ENCODE results near the gene CASK. TPM values are rescaled to one million over a fixed set of nuclear protein-coding genes. Genes with fewer than 3 reads are reported as not detected.
"Not testable (repeated sequence)": the region's sequence is repeated elsewhere in the genome, so short reads cannot be mapped to it uniquely, and the experiment has no call there.

The CASK gene
- total and polyA plus RNA-seq, 4 experiments from 2014 or later, result 3.8 to 116 (median 68.6) TPM

GRCh38 chrX:41607264-41607832 lies 316.0 kb downstream of the CASK start:
- no peaks in the 10 kb centered on the region for H3K4me1 Mint-ChIP-seq
- CTCF ChIA-PET (ENCODE audit: partially characterized antibody), result no interaction called here
- no peaks in the 10 kb centered on the region for H3K27me3 Mint-ChIP-seq
- no peak for DNase-seq
- Histone ChIP-seq H3K27me3 (ENCODE audit: insufficient read depth, low read length) (no peaks in the 10 kb centered on the region), H3K27ac (ENCODE audit: low read depth, low read length) (no peak overlapping the region), H3K36me3 (ENCODE audit: insufficient read depth, low read length) (peaks cover 4% of the 10 kb centered on the region), H3K9me3 (ENCODE audit: control insufficient read depth in 1 of 2, low read length in 2 of 2) (no peaks in the 10 kb centered on the region), H3K4me3 (ENCODE audit: low read length in 2 of 2) (no peak overlapping the region), H3K4me1 (ENCODE audit: insufficient read depth, low read length) (no peaks in the 10 kb centered on the region)
- intact Hi-C loops (cut with micrococcal nuclease), result no loop called here
- no peak overlapping the region for H3K27ac Mint-ChIP-seq
- H3K36me3 Mint-ChIP-seq, result peaks cover 14 to 23% of the 10 kb centered on the region in 2 donors
- no peak overlapping the region for H3K4me3 Mint-ChIP-seq
- H3K9me3 Mint-ChIP-seq, result no peaks in the 10 kb centered on the region
- POLR2A ChIA-PET (ENCODE audit: partially characterized antibody), result no interaction called here

- H3K9me3 Mint-ChIP-seq; DNase-seq; H3K27me3 Mint-ChIP-seq; intact Hi-C loops (cut with micrococcal nuclease); H3K4me1 Mint-ChIP-seq; H3K4me3 ChIP-seq (ENCODE audit: low read length in 2 of 2); H3K4me3 Mint-ChIP-seq; H3K27ac Mint-ChIP-seq; H3K27ac ChIP-seq (ENCODE audit: low read depth, low read length); H3K36me3 ChIP-seq (ENCODE audit: insufficient read depth, low read length); H3K9me3 ChIP-seq (ENCODE audit: control insufficient read depth in 1 of 2, low read length in 2 of 2); H3K27me3 ChIP-seq (ENCODE audit: insufficient read depth, low read length); H3K4me1 ChIP-seq (ENCODE audit: insufficient read depth, low read length); CTCF ChIA-PET (ENCODE audit: partially characterized antibody); POLR2A ChIA-PET (ENCODE audit: partially characterized antibody): not testable (repeated sequence)
- peaks cover 15 to 23% of the 10 kb centered on the region in 2 donors for H3K36me3 Mint-ChIP-seq
Observed at GRCh38 chrX:41606057-41606456, 317.3 kb downstream of the CASK start.

GRCh38 chrX:41604766-41605543 lies 318.4 kb downstream of the CASK start:
- CTCF ChIA-PET (ENCODE audit: partially characterized antibody), result no interaction called here
- Mint-ChIP-seq H3K9me3 (peaks cover 0 to 2% (median 0%) of the 10 kb centered on the region in 8 donors), H3K27ac (no peak overlapping the region), H3K4me3 (no peak overlapping the region), H3K36me3 (peaks cover 7 to 18% of the 10 kb centered on the region in 2 donors), H3K27me3 (no peaks in the 10 kb centered on the region), H3K4me1 (peaks cover 0 to 2% (median 0%) of the 10 kb centered on the region in 4 donors)
- Histone ChIP-seq H3K4me1 (ENCODE audit: insufficient read depth, low read length) (no peaks in the 10 kb centered on the region), H3K36me3 (ENCODE audit: insufficient read depth, low read length) (peaks cover 1% of the 10 kb centered on the region), H3K4me3 (ENCODE audit: low read length in 2 of 2) (no peak overlapping the region), H3K27ac (ENCODE audit: low read depth, low read length) (no peak overlapping the region), H3K9me3 (ENCODE audit: control insufficient read depth in 1 of 2, low read length in 2 of 2) (no peaks in the 10 kb centered on the region), H3K27me3 (ENCODE audit: insufficient read depth, low read length) (no peaks in the 10 kb centered on the region)
- POLR2A ChIA-PET (ENCODE audit: partially characterized antibody), result no interaction called here
- intact Hi-C loops (cut with micrococcal nuclease), result no loop called here
- no peak for DNase-seq

- H3K27me3 Mint-ChIP-seq, result no peaks in the 10 kb centered on the region
- Histone ChIP-seq H3K4me3 (ENCODE audit: low read length in 2 of 2) (no peak overlapping the region), H3K36me3 (ENCODE audit: insufficient read depth, low read length) (no peaks in the 10 kb centered on the region), H3K4me1 (ENCODE audit: insufficient read depth, low read length) (no peaks in the 10 kb centered on the region), H3K27ac (ENCODE audit: low read depth, low read length) (no peak overlapping the region), H3K9me3 (ENCODE audit: control insufficient read depth in 1 of 2, low read length in 2 of 2) (no peaks in the 10 kb centered on the region), H3K27me3 (ENCODE audit: insufficient read depth, low read length) (no peaks in the 10 kb centered on the region)
- DNase-seq, result no peak
- peaks cover 0 to 2% (median 0%) of the 10 kb centered on the region in 4 donors for H3K4me1 Mint-ChIP-seq
- POLR2A ChIA-PET (ENCODE audit: partially characterized antibody), result no interaction called here
- no peak overlapping the region for H3K4me3 Mint-ChIP-seq
- peaks cover 0 to 2% (median 0%) of the 10 kb centered on the region in 8 donors for H3K9me3 Mint-ChIP-seq
- CTCF ChIA-PET (ENCODE audit: partially characterized antibody), result no interaction called here
- intact Hi-C loops (cut with micrococcal nuclease), result no loop called here
- H3K36me3 Mint-ChIP-seq, result peaks cover 3 to 15% of the 10 kb centered on the region in 2 donors
- no peak overlapping the region for H3K27ac Mint-ChIP-seq
Observed at GRCh38 chrX:41604177-41604576, 319.2 kb downstream of the CASK start.

- Histone ChIP-seq H3K4me3 (ENCODE audit: low read length in 2 of 2) (no peak overlapping the region), H3K4me1 (ENCODE audit: insufficient read depth, low read length) (no peaks in the 10 kb centered on the region), H3K36me3 (ENCODE audit: insufficient read depth, low read length) (no peaks in the 10 kb centered on the region), H3K27me3 (ENCODE audit: insufficient read depth, low read length) (no peaks in the 10 kb centered on the region), H3K27ac (ENCODE audit: low read depth, low read length) (no peak overlapping the region), H3K9me3 (ENCODE audit: control insufficient read depth in 1 of 2, low read length in 2 of 2) (no peaks in the 10 kb centered on the region)
- no peak overlapping the region for H3K4me3 Mint-ChIP-seq
- H3K27me3 Mint-ChIP-seq, result no peaks in the 10 kb centered on the region
- H3K36me3 Mint-ChIP-seq, result peaks cover 3 to 13% of the 10 kb centered on the region in 2 donors
- no peak overlapping the region for H3K27ac Mint-ChIP-seq
- ChIA-PET CTCF (ENCODE audit: partially characterized antibody) (no interaction called here), POLR2A (ENCODE audit: partially characterized antibody) (no interaction called here)
- no peak for DNase-seq
- intact Hi-C loops (cut with micrococcal nuclease), result no loop called here
- H3K4me1 Mint-ChIP-seq, result peaks cover 0 to 2% (median 0%) of the 10 kb centered on the region in 4 donors
- peaks cover 0 to 2% (median 0%) of the 10 kb centered on the region in 8 donors for H3K9me3 Mint-ChIP-seq
Observed at GRCh38 chrX:41603596-41603995, 319.8 kb downstream of the CASK start.

- Mint-ChIP-seq H3K36me3 (peaks cover 3 to 9% of the 10 kb centered on the region in 2 donors), H3K27ac (no peak overlapping the region), H3K4me1 (peaks cover 0 to 4% (median 1%) of the 10 kb centered on the region in 4 donors), H3K9me3 (peaks cover 0 to 2% (median 0%) of the 10 kb centered on the region in 8 donors), H3K4me3 (no peak overlapping the region), H3K27me3 (no peaks in the 10 kb centered on the region)
- CTCF ChIA-PET (ENCODE audit: partially characterized antibody), result no interaction called here
- POLR2A ChIA-PET (ENCODE audit: partially characterized antibody), result no interaction called here
- Histone ChIP-seq H3K27ac (ENCODE audit: low read depth, low read length) (no peak overlapping the region), H3K4me1 (ENCODE audit: insufficient read depth, low read length) (no peaks in the 10 kb centered on the region), H3K4me3 (ENCODE audit: low read length in 2 of 2) (no peak overlapping the region), H3K27me3 (ENCODE audit: insufficient read depth, low read length) (no peaks in the 10 kb centered on the region), H3K36me3 (ENCODE audit: insufficient read depth, low read length) (no peaks in the 10 kb centered on the region), H3K9me3 (ENCODE audit: control insufficient read depth in 1 of 2, low read length in 2 of 2) (no peaks in the 10 kb centered on the region)
- no peak for DNase-seq
- intact Hi-C loops (cut with micrococcal nuclease), result no loop called here
Observed at GRCh38 chrX:41602816-41603345, 320.5 kb downstream of the CASK start.

GRCh38 chrX:41600291-41600690 lies 323.1 kb downstream of the CASK start:
- Mint-ChIP-seq H3K4me1 (peaks cover 3 to 11% (median 6%) of the 10 kb centered on the region in 4 donors), H3K27me3 (no peaks in the 10 kb centered on the region), H3K4me3 (no peak overlapping the region), H3K27ac (no peak overlapping the region), H3K36me3 (peaks cover 2 to 3% of the 10 kb centered on the region in 2 donors), H3K9me3 (peaks cover 0 to 2% (median 0%) of the 10 kb centered on the region in 8 donors)
- Histone ChIP-seq H3K9me3 (ENCODE audit: control insufficient read depth in 1 of 2, low read length in 2 of 2) (no peaks in the 10 kb centered on the region), H3K27ac (ENCODE audit: low read depth, low read length) (no peak overlapping the region), H3K4me3 (ENCODE audit: low read length in 2 of 2) (no peak overlapping the region), H3K27me3 (ENCODE audit: insufficient read depth, low read length) (no peaks in the 10 kb centered on the region), H3K36me3 (ENCODE audit: insufficient read depth, low read length) (no peaks in the 10 kb centered on the region), H3K4me1 (ENCODE audit: insufficient read depth, low read length) (no peaks in the 10 kb centered on the region)
- ChIA-PET CTCF (ENCODE audit: partially characterized antibody) (no interaction called here), POLR2A (ENCODE audit: partially characterized antibody) (no interaction called here)
- intact Hi-C loops (cut with micrococcal nuclease), result no loop called here
- no peak for DNase-seq
